Skin of body (tissue), 2 donors: ENCODE measurements around the gene GATAD2A. TPM values are rescaled to one million over a fixed set of nuclear protein-coding genes. Genes with fewer than 3 reads are reported as not detected.
"Not testable (repeated sequence)": the region's sequence is repeated elsewhere in the genome, so short reads cannot be mapped to it uniquely, and the experiment has no call there.

Experiments
- DNase-seq: peaks from one replicate; lab custom pipeline; 2025; lab: John Stamatoyannopoulos, UW
- total RNA-seq: library from RNA; depleted of rRNA; stranded (reverse); fragments of >200 nt; gene quantifications from one replicate; pipeline ENCODE4 v1.2.3, GENCODE V29; 2014

The GATAD2A gene, protein sequence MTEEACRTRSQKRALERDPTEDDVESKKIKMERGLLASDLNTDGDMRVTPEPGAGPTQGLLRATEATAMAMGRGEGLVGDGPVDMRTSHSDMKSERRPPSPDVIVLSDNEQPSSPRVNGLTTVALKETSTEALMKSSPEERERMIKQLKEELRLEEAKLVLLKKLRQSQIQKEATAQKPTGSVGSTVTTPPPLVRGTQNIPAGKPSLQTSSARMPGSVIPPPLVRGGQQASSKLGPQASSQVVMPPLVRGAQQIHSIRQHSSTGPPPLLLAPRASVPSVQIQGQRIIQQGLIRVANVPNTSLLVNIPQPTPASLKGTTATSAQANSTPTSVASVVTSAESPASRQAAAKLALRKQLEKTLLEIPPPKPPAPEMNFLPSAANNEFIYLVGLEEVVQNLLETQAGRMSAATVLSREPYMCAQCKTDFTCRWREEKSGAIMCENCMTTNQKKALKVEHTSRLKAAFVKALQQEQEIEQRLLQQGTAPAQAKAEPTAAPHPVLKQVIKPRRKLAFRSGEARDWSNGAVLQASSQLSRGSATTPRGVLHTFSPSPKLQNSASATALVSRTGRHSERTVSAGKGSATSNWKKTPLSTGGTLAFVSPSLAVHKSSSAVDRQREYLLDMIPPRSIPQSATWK
- 24.3 TPM for total RNA-seq

- DNase-seq: peak; percentile 91
These were observed at the start of gene GATAD2A for GRCh38 chr19:19404879-19405860. GATAD2A (plus strand) TSS chr19:19405675; CDS start chr19:19465346, 59,671 bp downstream.

- no peak for DNase-seq
These were observed 49.0 kb upstream of the GATAD2A start for GRCh38 chr19:19356500-19356899.

- no peak for DNase-seq
These were observed 48.4 kb upstream of the GATAD2A start for GRCh38 chr19:19356901-19357566.

DNA sequence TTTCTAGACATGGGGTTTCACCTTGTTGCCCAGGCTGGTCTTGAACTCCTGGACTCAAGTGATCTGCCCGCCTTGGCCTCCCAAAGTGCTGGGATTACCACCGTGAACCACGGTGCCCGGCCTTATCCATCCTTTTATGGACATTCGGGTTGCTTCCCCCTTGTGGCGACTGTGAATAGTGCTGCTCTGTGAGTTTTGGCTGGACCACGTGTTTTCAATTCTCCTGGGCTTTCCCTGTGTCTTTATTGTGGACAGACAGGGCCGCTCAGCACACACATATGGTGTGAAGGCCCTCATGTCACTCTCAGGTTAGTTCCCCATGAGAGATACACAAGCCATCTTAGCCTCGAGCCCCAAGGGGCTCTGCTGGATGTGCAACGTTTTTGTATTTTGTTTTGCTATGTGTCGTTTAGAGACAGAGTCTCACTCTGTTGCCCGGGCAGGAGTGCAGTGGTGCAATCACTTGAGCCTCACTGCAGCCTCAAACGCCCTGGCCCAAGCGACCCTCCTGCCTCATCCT, 44.3 kb upstream of the GATAD2A start:
- peak; percentile 59 for DNase-seq

DNA sequence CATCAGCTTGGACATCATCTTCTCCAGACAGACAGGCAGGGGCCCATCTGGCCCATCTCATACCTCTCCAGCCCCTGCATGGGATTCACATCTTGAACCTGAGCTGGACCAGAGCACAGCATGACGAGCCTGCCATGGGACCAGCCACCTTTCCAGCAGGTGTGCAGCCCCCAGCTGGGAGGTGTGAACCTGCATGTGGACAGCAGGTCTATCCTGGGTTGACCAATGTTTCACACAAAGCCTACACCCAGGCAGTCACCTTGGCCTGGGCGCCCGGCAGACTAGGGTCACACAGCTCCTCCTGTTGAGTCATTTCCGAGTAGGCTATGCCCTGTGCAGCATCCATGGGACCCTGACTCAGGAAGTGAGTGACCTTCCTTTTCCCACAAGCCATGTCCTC, 43.4 kb upstream of the GATAD2A start:
- DNase-seq: no peak

DNA sequence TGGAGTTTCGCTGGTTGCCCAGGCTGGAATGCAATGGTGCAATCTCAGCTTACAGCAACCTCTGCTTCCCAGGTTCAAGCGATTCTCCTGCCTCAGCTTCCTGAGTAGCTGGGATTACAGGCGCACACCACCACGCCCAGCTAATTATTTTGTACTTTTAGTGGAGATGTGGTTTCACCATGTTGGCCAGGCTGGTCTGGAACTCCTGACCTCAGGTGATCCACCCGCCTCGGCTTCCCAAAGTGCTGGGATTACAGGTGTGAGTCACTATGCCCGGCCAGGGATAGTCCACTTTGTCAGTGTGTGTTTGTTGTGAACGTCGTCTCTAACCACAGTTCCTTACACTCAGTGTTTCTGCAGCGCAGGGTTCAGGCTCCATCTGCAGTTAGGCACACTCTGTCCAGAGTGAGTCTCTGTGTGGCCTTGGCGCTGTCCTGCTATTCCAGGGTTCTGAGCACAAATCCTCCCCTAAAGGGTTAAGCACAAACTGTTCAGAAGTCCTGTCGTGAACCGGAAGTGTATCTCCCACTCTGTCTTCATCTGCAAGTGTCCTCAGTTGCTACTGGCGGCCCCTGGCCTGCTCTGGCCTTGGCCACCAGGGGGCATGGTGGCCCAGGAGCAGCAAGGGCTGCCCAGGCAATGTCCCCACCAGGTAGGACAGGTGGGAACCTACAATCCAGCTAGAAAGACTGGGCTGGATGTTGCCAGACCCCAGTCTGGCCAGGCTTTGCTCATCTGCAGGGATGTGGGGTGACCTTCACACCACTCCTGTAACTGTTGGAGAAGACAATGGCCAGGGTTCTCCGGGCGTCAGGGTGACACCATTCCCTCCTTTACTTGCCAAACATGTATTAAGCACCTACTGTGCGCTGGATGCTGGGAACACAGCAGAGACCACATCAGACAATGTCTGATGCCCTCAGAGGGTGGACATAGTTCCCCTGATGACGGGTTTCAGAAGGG, 38.8 kb upstream of the GATAD2A start:
- DNase-seq: peak; percentile 29

- DNase-seq: no peak
These were observed 37.4 kb upstream of the GATAD2A start for GRCh38 chr19:19368087-19368486.

- DNase-seq: no peak
These were observed 34.4 kb upstream of the GATAD2A start for GRCh38 chr19:19371059-19371458.

DNA sequence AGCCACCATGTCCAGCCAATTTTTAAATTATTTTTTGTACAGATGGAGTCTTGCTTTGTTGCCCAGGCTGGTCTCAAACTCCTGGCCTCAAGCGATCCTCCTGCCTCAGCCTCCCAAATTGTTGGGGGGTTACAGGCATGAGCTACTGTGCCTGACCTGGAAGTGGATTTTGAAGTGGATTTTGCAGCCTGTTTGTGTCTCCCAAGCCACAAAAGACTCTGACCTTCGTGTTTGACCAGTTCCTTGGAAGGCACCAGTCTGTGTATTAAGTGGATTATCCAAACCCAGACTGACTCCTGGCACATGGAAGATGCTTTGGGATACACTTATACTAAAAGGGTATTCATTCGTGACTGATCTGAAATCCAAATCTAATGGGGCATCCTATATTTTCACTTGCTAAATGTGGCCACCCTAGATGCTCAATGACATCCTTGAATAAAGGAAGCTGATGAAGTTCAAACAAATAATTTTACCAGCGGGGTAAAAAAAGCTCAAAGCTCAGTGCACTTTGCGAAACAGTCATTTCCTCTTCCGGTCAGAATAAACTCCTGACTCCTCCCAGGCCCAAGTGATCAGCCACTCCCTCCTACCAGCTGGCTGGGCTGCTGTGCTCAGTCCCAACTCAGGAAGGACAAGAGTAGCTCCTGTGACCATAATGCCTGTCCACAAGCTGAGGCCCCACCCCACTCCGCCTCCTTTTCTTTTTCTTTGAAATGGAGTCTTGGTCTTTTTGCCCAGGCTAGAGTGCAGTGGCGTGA, 32.6 kb upstream of the GATAD2A start:
- DNase-seq: peak; percentile 35

DNA sequence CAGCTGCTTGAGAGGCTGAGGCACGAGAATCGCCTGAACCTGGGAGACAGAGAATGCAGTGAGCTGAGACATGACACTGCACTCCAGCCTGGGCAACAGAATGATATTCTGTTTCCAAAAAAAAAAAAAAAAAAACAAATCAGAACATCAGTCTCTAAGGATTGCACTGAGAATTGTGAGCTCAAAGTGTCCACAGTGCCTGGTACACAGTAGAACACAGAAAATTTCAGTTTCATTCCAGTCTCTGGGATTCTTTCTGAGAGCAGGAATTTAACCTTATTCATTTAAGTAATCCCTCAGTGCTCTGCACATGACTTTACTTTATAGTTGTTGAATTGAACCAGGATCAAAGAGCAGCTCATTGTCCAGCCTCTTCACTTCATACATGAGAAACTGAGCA, 25.9 kb upstream of the GATAD2A start:
- no peak for DNase-seq

- DNase-seq: not testable (repeated sequence)
These were observed 25.2 kb upstream of the GATAD2A start for GRCh38 chr19:19380316-19380715.

GRCh38 chr19:19381007-19381926, 24.2 kb upstream of the GATAD2A start:
- DNase-seq: no peak

DNA sequence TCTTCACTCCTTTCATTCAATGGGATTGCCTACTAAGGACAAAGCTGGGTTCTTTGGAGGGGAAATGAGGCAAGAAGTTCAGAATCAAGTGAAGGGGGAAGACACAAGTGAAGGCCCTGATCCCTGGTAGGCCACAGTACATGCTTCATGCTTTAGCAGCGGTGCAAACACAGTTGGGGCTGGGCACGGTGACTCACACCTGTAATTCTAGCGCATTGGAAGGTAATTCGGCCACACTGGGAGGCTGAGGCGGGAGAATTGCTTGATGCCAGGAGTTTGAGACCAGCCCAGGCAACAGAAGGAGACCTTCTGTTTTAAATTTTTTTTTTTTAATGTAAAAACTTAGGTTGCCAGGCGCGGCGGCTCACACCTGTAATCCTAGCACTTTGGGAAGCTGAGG, 23.4 kb upstream of the GATAD2A start:
- DNase-seq: no peak

DNA sequence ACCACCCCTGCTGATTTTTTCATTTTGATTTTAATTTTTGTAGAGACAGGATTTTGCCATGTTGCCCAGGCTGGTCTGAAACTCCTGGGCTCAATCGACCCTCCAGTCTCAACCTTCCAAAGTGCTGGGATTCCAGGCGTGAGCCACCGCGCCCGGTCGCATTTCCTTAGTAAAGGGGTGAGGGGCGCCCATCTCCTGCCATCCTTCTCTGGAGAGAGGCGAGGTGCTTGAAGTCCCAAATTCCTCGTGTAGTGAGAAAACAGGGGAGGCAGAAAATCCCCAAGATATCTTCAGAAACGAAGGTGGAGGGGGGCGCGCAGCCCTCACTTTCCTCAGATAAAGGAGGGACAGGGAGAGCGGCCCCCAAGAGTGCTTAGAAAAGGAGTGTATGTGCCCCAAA, 21.0 kb upstream of the GATAD2A start:
- no peak for DNase-seq

DNA sequence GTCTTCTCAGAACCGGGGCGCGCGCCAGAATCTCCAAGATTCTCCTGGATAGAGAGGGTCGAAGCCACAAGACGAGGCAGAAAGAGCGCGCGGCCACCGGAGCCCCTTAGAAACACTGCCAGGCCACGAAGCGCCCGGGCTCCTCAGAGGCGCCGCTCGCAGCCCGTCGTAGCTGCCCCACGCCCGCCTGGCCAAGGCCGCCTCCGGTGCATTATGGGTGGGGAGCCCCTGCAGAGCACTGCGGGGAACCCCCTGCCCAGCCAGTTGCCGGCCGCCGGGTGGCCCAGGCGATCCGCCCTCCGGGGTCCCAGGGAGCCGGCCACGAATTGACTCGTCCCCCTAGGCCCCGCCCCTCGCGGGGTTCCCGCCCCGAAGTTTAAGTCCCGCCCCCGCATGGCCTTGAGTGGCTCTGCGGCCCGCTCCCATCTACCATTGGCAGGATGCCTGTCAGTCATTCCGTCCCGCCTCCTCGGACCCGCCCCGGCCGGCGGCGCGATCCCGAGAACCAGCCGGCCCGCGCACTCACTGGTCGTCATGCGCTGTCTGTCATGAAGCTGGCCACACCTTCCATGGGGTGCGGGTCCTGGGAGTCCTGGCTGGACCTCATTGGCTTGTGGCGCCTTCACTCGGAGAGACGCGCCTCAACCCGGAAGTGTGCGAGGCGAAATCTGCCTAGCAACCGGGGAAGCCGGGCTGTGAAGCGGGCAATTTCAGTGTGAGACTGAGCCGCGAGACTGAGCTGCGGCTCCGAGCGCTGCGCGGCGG, 20.2 kb upstream of the GATAD2A start:
- peak; percentile 100 for DNase-seq

GRCh38 chr19:19385896-19386869, 19.3 kb upstream of the GATAD2A start:
- DNase-seq: no peak
